NK-92 treated with Interleukin-12 subunit alpha and Interleukin-12 subunit beta, amount 100 ng/mL, for 24 hours (cell line): ENCODE data around the gene COL13A1.

ENCODE experiments used
- DNase-seq: peaks from one replicate; lab custom pipeline; 2025; lab: John Stamatoyannopoulos, UW

COL13A1 gene

GRCh38 chr10:69885379-69886013 lies 83.8 kb downstream of the COL13A1 start:
- DNase-seq = no peak

DNA sequence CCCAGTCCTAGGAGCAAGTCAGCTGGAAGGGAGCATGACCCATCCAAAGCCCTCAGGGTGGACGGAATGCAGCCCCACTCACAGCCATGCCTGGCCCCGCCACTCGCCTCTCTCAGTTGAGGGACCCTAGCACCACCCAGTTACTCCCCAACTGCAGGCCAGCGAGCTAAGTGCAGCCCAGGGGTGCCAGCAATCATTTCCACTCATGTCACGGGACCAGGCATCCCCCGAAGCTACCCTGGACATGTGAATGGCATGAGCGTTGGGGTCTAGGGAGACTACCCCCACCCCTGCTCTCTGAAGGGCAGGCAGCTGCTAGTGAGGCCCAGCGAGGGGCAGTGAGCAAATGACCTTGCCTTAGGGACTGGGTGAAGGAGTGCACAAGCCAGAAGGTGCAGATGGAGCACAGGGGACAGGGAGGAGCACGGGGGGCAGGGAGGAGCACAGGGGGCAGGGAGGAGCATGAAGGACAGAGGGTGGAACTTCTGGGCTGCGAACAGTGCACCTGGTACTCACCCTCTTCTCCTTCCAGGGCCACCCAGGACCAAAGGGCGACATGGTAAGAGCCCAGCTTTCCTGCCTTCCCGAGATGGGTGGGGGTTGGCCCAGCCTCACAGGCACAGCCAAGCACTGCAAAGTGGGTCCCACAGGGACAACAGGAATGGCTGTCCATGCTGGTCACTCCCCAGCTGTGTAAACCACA lies 87.3 kb downstream of the COL13A1 start:
- no peak for DNase-seq

DNA sequence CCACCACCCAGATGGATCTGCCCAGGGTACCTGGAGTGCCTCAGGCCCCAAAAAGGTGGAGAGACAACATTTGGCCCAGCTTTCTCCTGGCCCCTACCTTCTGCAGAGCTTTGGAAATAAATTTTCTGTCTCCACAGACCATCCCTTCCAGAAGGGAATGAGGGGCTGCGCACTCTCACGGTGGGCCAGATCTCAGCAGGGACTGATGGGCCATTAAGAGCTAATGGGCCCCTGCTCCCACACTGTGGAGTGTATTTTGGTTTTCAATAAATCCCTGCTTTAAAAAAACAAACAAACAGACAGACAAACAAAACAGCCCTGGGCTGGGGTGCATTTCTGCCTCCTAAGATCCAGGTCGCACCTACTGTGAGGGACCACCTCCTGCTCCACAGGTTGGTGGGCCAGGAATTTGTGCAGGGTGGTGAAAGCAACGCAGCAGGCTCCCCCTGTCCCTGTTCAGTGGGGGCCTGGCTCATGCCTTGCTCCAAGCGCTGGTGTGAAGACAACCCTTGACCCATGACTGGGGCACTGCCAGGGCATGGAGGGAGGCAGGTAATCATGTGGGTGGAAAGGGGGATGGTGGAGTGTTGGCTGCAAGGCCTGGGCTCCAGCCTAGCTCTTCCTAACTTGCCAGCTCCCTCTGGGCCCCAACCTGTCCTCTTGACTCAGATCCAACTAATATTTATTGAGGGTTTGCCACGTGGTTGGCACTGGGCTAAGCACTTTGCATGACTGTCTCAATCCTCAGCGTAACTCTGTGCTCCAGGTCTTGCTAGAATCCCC lies 88.5 kb downstream of the COL13A1 start:
- no peak for DNase-seq

DNA sequence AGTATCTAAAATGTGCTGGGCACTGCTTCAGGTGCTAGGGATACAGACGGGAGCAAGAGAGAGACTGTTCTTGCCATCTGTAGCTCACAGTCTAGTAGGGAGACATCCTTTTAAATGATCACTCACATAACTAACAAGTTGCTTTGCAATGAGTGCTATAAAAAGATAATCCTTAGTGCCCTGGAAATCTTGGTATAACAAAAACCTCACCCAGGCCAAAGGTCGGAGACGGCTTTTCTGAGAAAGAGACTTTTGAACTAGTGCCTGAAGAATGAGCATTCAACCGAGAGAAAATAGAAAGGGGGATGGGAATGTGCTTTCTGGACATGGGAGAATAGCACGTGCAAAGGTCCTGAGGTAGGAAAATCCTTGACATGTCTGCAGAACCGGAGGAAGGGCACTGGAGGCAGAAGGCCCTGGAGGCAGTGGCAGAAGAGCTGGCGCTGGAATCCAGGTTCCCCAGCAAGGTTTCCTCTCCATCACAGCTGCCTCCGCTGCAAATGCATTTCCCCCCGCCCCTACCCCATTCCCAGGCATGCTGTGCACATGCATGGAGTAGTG lies 89.4 kb downstream of the COL13A1 start:
- no peak for DNase-seq

DNA sequence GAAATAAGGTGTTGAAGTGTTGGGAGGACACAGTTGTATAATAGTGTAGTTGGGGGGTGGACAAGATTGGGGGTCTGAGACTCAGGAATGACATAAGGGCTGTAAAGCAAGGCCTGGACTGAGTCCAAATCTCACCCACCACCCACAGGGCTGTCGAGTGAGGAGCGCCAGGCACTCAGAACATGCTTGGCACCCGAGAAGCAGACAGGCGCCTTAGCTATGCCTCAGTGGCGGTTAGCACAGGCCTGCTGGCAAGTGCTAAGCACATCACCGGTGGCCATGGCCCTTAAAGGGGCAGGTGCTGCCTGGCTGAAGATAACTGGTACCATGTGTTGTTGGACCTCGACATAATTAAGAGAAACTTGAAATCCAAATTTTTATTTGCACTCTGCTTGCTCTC lies 90.7 kb downstream of the COL13A1 start:
- DNase-seq = no peak

GRCh38 chr10:69892816-69893215 lies 91.1 kb downstream of the COL13A1 start:
- DNase-seq = no peak

DNA sequence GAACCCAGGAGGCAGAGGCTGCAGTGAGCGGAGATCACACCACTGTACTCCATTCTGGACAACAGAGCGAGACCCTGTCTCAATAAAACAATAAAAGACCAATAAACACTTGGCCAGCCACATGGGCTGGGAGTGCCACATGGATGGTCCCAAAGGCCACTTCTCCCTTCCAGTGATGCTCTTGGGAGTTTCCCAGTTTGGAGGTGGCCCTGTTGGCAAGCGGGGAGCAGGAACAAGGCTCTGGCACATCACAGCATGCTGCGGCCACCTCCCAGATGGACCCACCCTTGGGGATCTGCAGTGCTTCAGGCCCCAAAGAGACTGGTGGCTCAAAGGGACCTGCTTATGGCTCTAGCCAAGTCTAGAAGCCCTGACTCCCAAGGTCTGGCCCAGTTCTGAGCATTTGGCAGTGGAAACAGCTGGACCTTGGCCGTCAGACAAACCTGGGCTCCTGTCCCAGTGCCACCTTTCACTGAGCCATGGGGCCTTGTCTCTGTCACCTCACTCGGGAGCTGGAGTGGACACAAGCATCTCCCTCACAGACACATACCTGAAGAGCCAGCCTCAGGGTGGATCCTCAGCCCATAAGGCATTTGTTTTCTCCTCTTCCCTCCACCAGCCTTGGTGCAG lies 91.7 kb downstream of the COL13A1 start:
- no peak for DNase-seq

DNA sequence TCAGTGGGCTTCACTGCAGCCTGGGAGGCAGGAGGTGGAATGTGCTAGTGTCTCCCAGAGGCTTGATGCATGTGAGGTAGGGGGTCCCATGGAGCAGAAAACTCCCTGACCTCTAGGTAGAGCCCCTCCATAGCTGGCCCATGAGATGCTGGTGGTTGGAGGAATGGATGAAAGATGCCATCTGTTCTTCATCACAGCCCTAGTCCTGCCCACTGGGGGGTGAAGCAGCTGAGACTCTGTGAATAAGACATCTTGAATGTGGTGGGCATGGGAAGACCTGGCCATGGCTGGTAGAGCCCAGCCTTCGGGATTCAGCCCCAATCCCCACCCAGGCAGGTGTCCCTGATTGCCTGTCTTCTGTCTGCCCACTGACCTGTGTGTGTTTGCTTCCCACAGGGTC lies 92.5 kb downstream of the COL13A1 start:
- DNase-seq = no peak

- DNase-seq = no peak
Measured at GRCh38 chr10:69895759-69896158, 94.1 kb downstream of the COL13A1 start.

DNA sequence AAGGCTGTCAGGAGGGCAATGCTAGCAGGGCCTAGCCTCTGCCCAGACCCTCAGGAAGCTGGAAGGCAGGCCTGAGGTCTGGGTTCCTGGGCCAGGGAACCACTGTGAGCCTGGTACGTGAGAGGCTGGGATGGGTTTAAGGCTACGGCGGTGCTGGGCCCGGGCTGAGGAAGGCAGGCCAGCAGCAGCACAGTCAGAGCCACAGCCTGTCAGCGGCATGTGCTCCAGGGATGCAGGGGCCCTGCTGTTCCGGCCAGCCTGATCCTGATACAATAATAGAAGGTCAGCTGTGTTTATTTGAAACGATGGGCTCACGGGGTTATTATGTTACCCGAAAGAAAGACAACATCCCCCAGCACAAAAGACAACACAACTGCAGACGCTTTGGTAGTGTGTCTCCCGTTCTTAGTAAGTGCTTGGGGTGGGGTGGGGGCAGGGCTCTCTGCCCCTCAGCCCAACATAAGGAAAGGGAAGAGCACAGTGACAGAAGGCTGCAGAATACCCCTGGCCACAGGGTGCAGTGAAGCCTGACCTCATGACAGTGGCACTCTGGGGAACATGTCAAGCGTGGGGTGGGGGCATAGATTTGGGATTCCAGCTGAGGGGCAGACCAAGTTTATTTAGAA lies 95.0 kb downstream of the COL13A1 start:
- DNase-seq = no peak

- no peak for DNase-seq
Measured at GRCh38 chr10:69897432-69897831, 95.7 kb downstream of the COL13A1 start.

DNA sequence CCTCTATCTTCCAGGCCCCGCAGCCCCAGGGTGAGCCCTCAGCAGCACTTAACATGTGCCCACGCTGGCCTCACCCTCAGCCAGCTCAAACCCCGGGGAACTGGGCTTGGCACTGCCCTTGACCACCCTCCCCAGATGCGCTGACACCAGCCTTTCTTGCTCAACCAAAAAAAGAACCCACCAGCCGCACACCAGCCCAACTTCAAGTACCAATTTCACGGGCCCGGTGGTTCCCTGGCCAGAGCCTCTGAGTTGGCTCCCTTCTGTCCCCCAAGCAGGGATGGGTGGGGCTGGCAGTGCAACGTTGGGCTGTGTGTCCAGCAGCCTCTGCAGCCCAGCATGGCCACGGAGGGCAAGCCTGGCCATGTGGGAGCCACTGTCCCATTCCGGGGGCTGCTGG lies 96.3 kb downstream of the COL13A1 start:
- no peak for DNase-seq

DNA sequence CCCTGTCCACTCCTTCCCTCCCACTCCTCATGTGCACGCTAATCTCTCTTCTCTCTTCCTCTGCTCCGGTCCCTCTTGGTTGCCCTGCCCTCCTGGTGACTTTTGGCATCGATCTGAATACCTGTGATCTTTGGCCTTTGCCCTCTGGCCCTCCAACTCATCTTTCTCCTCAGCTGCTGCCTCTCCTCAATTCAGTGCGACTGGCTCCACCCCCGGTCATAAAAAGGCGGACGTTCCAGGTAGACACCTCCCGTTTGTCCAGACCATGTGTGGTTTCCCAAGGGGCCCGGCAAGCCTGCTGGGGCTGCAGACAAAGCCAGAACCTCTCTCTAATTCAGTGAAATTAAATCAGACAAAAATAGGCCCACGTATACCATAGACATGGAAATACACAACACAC lies 96.8 kb downstream of the COL13A1 start:
- no peak for DNase-seq

DNA sequence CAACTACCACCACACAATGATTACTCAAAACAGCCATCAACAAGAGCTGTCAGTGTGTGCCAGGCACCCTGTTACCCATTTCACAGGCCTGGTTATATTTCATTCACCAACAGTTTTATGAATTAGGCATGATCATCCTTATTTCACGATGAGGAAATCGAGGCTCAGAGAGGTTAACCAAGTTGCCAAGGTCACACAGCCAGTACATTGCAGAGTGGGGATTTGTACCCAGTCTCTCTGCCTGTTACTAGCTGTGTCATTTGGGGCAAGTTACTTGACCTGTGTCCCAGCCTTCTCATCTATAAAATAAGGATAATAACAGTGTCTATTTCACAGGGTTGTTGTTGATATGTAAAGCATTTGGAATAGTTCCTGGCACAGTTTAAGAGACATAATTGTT lies 97.2 kb downstream of the COL13A1 start:
- no peak for DNase-seq

DNA sequence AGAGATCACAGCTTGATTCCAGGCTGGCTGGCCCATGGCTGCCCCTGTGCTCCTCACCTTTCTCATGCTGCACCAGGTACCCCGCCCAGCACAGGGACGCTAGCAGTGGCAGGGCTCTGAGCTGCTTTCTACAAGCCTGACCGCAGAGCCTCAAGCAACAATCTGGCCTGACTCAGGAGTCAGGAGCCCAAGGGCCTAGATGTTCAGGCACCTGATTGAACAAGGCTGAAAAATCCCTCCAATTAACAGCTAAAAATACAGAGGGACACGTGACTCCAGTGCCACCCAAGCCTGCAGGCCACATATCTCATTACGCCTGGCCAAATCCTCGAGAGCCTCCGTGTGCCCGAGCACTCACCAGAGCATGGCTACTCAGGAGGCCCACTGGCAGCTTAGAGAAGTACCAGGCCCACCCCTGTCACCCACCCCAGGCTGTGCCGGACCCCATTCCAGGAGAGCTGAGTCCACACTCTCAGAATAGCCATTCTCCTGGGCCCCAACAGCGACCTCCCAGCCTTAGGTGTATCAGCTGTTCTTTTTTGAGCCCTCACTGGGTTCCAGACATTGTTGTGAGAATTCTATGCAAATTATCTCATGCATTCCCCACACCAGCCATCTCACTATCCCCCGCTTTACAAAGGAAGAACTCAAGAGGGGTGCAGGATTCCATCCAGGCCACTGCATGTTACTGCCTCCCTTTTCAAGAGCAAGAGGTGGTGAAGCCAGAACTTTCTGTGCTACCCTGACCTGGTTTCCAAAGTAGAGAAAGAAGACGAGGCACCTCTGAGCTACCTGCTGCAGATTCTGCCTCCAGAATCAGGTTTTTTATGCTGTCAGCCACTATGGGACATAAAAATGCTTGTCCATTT lies 98.3 kb downstream of the COL13A1 start:
- no peak for DNase-seq

GRCh38 chr10:69901022-69901421 lies 99.3 kb downstream of the COL13A1 start:
- DNase-seq = no peak

- no peak for DNase-seq
Measured at GRCh38 chr10:69901628-69902505, 100.2 kb downstream of the COL13A1 start.

DNA sequence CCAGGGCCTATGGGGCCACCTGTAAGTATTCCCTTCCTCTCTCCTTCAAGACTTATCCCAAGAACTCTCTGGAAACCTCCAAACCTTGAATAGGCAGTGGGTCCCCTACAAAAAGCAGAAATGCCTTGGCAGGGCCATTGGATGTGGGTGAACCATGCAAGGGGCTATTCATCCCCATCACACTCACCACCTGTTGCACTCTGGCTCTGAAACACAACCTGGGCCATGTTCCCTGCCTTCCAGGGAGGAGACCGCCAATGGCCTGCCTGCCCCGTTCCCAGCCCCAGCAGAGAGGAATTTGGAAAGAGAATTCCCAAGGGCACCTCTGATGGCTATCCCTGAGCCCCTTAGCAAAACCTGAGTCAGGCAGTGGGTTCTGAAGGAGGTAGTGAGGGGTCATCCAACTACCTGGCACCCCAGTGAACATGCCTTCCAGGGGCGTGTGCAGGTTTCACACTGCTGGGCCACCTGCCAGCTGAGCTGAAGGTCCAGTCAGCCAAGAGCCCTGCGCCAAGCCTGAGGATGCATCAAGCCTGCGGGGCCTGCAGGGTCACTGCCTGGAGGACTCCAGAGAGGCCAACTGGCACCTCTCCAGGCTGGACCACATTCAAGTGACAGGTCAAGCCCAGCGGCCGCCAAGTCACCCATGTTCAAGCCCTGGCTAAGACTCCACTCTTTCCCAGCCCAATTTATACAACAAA lies 101.3 kb downstream of the COL13A1 start:
- no peak for DNase-seq

DNA sequence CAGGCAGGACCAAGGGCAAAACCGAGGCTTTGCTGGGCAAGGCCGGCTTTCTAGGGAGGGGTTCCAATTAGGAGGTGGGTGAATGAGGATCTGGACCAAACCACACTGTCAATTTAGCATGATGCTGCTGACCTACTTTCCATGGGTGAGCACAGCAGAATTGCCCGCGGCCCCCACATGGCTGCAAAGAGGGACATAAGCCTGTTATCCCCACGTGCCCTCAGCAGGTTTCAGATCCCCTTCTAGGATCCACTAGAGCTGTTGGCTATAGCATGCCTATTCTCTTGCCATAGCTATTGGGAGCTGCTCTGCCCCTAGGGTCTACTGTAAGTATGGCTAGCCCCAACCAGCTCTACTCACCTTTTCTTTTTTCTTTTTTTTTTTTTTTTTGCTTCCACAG lies 102.8 kb downstream of the COL13A1 start:
- no peak for DNase-seq
